HL-60/S4 treated with phorbol 12-myristate 13-acetate at 8.2 ng/mL for 4 days and 3 days (cell line): ENCODE data around the gene TSPAN13.

Source experiments
- in situ Hi-C: fragments of 300-500 bp; cut with MboI; formaldehyde crosslinking; loops from 2 replicates; pipeline ENCODE4 v1.15.0; 2022; ENCODE audit warnings: low sequenced_read_pairs

TSPAN13 gene

DNA sequence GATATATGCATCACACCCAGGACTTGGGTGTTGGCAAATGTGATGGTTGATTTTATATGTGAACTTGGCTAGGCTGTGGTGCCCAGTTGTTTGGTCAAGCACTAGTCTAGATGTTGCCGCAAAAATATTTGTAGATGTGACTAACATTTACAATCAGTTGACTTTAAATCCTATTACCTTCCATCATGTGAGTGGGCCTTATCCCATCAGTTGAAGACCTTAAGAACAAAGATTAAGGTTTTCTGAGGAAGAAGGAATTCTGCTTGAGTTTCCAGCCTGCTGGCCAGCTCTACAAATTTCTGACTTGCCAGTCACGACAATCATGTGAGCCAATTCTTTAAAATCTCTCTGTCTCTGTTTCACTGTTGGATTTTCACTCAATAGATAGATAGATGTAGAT lies 20.3 kb downstream of the TSPAN13 start:
- in situ Hi-C loops, result no loop called here

DNA sequence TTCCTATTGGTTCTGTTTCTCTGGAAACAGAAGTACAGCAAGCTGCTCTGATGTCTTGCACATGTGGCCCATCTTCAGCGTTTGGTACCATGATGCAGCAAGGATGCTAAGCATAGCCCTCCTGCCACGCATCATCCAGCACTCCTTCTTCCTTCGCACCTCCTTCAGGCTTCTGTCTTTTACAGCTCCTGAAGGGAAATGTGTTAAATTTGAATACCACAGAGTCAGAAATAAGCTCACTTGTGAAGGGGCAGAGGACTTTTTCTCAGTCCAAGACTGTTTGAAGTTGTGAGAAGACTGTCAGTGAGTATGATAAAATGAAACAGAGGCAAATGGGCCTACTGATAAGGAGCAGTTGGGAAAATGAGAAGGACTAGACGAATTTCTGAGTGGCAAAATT lies 20.7 kb downstream of the TSPAN13 start:
- in situ Hi-C loops, result no loop called here

DNA sequence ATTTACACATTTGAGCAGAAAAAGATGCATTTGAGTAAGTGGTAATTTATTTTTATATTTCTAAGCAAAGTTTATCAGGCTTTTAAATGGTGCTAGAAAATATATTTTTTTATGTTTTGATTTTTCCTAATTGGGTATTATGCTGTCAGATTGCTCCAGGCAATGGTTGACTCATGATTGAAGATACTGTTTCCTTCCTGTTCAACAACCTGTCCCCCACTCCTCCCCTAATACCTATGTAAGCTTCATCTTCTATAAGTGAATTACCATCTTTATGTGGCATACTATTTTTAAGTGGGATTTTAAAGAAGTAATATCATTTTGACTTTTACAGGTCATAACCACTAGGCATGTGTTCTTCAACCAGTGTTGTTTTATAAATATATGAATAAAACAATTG lies 21.4 kb downstream of the TSPAN13 start:
- in situ Hi-C loops, result no loop called here

DNA sequence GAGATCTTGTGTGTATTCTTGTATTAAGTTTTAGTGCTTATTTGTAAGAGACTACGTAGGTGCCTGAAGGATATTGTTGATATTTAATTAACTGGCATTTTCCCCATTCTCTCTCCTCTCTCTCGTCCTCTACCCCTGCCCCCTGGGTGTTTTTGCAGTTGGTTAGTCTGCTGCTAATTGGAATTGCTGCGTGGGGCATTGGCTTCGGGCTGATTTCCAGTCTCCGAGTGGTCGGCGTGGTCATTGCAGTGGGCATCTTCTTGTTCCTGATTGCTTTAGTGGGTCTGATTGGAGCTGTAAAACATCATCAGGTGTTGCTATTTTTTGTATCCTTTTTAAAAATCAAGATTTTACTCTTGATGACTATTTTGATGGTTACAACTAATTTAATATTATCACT lies 22.5 kb downstream of the TSPAN13 start:
- in situ Hi-C loops, result no loop called here

DNA sequence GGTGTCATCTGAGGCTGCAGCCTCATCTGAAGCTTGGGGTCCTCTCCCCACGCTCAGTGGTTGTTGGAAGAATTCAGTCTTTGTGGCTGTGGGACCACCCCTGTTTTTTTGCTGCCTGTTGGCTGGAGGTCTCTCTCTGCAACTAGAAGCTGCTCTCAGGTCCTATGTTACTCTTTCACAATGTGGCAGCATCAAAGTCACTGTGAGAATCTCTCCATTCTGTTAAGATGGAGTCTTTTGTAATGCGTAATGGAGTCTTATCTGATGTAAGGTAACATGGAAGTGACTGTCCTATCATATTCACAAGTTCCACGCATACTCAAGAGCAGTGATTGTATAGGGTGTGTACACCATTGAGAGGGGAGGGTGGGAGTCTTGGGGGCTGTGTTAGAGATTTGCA lies 24.9 kb downstream of the TSPAN13 start:
- in situ Hi-C loops, result no loop called here

DNA sequence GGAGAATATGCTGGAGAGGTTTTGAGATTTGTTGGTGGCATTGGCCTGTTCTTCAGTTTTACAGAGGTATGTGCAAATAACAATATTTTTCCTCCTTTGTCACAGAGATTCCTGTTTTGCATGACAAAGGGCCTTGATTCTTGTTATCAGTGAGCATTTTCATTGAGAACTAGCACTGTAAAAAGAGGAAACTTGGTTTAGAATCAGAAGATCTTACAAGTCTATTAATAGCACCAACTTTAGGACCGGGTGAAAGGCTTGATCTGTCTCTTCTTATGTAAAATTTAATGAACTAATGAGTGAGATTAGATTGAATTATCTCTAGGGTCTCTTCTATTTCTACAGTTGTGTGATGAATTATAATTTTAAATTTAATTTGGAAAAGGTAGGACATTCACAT lies 25.5 kb downstream of the TSPAN13 start:
- in situ Hi-C loops, result no loop called here

DNA sequence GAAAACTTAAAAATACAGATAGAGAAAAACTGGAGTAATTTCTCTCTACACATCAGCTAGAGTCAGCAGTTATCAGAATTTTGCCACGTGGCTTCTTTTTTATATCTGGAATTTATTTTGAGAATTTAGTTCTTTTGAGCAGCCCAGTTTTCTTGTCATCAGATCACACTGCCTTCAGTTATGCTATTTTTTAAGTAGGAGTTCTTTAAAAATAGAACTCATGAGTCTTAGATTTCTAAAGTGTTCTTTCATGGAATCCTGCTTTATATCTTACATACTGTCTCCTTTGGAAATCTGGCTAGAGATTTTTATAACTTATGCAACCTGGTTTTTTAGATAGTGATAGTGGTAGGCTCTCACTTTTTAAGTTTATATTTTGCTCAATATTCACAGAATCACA lies 27.0 kb downstream of the TSPAN13 start:
- in situ Hi-C loops, result no loop called here

DNA sequence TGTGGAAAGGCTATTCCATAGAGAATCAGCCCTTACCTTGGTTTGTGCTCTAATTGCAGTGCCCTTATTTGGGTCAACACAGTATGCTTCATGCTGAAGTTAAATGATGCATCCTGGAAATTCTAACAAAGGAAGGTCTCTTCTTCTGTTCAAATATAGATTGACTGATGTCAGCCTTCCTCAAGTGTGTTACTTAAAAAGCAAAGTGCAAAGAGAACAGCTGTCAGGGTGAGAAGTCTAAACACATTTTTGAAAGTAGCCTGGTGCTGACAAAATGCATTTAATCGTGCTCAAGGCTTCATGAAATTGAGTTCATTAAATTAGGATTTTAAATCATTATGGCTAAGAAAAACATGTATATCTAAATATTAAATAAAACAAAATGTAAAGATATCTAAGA lies 31.8 kb downstream of the TSPAN13 start:
- in situ Hi-C loops, result no loop called here

DNA sequence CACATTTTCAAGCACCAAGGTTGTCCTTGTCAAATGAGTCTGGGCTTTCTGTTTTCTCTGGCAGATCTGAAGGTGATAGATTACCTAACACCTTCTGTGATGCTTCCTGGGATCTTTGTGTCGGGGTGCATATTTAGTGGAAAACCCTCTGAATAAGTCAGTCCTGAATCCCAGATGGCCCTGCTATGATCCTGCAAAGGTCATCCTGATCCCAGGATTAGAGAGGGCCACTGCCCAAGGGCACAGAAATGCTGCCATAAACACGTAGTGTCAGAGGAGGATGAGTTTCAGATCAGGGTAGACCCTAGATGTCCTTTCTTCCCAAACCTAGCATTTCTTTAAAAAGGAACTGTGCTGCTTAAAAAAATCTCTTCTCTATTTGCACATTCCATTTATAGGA lies 32.3 kb downstream of the TSPAN13 start:
- in situ Hi-C loops, result no loop called here

DNA sequence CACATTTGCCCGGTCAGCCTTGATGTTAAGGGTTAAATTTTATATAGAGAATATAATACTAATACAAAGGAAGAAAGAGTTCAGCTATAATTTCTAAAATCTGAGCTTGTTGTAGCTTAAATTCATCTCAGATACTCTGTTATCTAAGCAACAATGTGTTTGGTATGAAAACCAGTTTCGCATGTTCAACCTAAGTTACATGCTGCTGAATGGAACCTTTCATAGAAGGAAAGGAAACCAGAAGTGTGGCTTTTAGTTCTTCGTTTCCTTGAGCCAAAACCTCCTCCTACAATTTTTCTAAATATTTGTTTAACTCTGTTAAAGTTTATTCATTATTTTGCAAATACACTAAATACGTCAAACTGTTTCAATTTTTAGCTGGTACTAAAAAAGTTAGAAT lies 32.7 kb downstream of the TSPAN13 start:
- in situ Hi-C loops, result no loop called here

DNA sequence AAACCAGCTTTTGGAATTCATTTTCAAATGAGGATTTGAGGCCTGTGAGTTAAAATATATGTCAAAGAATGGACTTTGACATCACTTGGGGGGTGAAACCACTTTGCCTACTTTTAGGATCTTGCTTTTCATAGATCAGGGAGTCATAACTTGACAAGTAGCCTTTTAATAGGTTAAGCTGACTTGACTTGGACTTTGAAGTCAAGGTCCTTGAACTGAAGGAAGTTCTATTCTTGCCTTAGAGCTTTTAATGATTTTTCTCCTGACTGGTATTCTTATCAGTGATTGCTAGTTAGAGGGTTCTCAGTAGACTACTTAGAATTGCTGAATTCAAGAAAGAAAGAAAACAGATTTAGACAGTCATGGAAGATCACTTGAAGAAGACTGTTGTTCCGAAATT lies 33.6 kb downstream of the TSPAN13 start:
- in situ Hi-C loops, result no loop called here

DNA sequence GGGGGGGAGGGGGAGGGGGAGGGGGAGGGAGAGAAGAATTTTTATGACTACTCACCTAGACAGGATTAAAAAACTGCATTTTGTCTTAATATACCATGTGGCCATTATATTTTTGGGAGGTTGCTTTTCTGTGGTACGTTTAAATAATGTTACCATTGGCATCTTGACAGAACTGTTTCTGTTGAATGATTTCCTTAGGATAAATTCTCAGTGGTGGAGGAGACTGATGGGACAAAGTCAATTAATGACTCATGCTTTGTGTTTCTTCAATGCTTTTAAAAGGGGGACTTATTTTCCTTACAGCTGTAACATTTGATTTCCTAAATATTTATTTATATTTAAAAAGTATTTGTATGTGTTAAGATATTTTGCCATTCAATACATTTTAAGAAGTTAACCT lies 37.5 kb downstream of the TSPAN13 start:
- in situ Hi-C loops, result no loop called here

DNA sequence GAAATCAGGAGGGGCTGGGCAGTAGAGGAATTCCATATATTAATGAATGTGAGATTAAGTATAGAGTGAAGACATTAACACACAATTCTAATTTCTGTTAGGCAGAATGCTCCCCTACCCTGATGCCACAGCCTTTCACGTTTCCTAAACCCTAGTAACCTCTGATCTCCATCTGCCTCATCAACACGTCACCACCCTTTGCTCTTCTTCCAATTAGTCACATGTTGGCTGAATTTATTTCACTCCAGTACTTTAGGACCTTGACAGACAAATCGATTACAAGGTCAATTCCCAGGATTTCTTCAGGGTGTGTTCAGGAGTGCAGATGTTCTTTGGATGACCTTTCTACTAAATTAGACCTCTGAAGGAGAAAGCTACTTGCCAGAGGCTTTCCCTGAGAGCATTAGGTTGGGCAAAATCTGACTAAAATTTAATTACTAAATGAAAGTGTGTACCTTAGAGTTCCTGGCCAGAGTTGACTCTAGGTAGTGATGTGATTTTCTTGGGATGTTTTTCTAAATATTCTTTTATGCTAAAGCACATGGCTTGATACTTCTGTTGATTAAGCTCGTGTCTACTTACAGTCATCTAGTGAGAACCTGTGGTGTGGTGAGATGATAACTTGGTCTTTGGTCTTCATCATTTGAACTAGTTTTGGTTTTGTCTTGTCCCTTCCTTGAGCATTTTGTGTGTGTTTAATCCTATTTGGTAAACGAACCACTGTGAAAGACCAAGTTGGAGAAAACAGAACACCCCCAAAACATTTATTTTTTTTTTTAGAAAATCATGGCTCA lies 38.5 kb downstream of the TSPAN13 start:
- in situ Hi-C loops, result no loop called here

DNA sequence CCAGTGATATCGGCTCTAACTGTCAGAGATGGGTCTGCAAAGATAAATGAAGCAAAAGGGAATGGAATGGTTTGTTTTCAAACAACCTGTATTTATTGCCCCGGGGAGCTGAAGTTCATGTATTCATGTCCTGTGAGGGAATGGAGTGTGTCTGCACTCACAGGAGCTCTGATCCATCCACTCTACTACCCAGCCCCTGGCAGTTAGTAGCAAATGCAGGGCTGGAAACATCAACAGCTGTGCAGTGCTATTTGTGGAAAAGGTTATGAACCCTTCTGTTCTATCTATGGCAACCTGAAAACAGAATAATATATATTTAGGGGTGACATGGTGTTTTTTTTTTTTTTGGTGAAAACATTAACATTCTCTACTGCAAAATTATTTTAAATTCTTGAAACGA lies 41.4 kb downstream of the TSPAN13 start:
- in situ Hi-C loops, result no loop called here

DNA sequence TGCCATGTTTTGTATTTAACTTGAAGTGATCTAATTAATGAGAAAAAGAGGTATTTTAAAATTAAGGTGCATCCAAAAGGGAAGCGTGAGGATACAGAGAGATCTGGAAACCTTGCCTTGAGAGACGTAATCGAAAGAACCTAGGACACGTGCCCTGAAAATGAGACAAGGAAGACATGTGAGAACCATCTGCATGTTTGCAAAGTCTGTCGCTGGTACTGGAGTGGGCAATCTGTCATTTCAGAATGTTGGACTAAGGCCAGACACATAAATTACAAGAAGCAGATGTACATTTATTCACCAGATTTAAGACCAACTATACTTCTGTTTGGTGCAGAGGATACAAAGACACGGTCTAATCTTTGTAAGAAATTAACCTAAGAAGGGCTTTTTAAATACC lies 42.1 kb downstream of the TSPAN13 start:
- in situ Hi-C loops, result no loop called here

DNA sequence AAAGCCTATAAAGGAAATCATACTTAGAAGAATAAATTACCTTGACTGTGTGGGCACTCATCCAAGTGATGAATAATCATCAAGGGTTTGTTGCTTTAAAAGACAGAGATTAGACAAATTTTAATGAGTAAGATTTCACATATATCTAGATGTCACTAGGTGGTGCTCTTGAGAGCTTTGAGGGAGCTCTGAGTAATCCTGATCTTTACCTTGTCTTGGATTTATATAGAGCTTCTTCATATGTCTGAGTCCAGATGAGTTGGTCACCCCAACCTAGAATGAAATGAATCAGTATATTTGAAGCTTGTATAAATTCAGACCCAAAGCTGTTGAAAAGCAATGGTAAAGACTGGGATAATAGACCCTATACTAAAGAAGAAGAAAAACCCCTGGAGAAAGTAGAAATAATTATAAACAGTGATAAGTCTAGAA lies 47.6 kb downstream of the TSPAN13 start:
- in situ Hi-C loops, result loop anchor here (10.0 kb wide), 1 partner anchor 114 kb away; no protein-coding TSS in a partner anchor

DNA sequence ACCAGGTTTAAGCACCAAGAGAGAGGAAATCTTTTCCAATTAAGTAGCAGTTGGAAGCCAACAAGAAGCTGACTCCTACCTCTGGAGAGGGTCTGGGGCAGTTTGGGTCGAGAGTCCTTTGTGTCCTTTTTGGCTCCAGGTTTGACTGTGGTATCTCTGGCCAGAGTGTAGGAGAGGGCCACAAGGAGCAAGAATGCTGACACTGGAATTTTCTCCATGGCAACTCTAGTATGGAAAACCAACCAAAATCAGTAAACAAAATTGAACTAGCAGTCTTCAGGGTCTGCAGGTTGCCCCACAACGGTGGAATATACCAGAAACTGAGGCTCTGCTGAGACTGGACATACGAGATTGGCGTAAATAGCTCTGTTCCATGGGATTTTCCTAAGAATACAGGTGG lies 48.0 kb downstream of the TSPAN13 start:
- in situ Hi-C loops, result loop anchor here (10.0 kb wide), 1 partner anchor 113 kb away; no protein-coding TSS in a partner anchor

DNA sequence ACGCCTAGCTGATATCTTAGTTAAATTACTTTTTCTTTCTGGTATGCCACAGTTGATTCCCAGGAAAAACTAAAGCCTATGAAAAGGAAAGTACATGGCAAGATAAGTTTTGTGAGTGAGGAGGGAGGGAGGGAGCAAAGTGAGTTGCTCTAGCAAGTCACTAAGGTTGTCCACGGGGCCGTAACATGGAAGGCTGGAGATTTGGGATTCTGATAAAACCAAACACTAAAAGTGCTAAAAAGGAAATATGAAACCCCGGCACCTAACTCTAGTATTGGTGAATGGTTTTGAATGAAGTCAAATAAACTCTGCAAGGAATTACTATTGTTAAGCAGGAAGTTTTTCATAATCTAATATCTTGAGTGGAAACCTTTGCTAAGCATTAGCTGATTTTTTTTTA lies 49.6 kb downstream of the TSPAN13 start:
- in situ Hi-C loops, result loop anchor here (10.0 kb wide), 1 partner anchor 112 kb away; no protein-coding TSS in a partner anchor

DNA sequence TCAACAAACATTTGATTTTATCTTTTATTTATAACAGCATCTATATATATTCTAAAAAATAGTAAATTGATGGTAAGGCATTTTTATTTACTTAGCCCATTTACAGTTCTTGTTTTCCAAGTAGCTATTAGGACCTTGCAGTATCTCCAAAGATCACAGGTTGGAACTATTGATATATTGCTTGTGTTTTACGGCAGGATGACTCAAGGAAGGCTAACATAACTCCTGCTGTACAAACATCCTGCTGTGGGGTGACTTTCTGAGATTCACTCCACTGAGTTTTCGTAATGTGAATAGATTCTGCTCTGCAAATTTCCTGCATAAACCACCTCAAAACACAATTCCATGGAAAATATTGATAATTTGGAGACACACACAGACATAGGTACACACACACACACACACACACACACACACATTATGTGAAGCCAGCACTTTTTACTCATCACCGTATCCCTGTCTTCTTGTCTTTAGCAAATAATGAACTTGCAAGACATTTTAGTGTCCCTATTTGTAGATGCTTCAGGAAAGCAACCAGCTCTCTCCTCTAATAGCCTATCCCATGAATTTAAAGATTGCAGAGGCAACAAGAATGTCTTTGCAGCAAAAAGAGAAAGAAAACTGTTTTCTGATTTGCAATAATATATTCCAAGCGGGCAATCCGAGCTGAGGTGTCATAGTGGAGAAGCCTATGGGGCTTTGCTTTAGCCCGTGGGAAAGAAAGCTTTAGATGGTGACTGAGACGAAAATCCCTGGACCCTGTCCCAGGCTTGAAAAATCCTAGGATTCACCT lies 50.5 kb downstream of the TSPAN13 start:
- in situ Hi-C loops, result loop anchor here (10.0 kb wide), 1 partner anchor 111 kb away; no protein-coding TSS in a partner anchor

DNA sequence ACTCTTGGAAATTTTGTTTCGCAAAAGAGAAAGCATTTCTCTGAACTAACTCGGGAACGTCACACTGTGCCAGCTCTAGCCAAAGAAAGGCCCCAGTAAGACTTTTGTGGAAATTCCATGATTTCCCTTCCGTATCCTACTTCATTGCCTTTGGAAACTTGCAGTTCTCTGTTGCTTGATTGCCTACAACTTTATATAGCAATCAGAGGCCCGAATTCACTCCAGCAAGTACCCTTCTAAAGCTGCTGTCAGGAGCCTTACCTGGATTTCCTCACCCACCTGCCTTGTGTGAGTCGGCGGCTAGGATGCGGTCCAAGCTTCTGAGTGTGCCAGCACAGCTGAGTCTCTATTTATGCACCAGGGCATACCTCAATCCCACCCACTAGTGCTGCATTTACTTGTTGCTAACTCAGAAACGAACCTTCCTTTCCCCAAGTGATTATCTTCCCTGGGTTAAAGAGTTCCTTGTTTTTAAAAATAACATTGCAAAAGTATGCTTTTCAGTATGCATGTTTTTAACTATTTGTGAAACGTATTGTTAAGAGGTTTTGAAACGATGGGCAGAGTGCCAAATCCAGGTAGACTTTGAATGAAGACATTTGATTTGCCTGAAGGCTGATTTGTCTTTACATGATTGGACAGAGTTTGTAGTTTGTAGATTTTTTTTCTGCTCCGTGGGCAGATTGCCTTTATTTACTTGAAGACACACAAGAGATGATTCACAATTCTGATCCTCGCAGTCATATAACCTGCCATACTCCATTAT lies 51.3 kb downstream of the TSPAN13 start, which contains the start of gene AGR2:
TSS of gene AGR2 (minus strand) at position 326 of the 766 bp plus-strand sequence. CDS start 3,203 bp downstream, outside the sequence.
- in situ Hi-C loops, result loop anchor here (10.0 kb wide), 1 partner anchor 110 kb away; no protein-coding TSS in a partner anchor

DNA sequence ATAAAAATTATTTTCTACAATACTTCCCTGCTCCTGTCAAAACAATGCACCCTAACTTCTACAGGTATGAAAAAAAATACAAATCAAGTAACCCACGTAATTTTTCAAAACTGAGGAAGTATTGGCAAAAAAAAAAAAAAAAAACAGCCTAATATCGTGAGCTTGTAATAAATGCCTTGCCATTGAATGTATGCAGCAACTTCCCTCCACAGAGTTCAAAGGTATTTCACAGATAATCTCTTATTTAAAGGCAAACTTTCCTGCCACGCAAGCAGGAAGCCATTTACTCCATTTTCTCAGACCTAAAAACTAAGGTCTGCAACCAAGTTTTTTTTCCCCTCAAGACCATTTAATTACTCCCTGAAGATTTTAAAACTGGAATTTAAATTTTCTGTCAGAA lies 51.9 kb downstream of the TSPAN13 start:
- in situ Hi-C loops, result loop anchor here (10.0 kb wide), 1 partner anchor 109 kb away; no protein-coding TSS in a partner anchor
